Lower leg skin (tissue), 3 donors: ENCODE data around the gene WDR18.

ENCODE experiments used
- CTCF ChIP-seq, 3 donors: fragments of 450-650 bp; IDR thresholded peaks; one replicate each; pipeline ENCODE4 v1.5.1; 2016; ENCODE audit warnings: antibody characterized with exemption in 3 of 3, mild to moderate bottlenecking in 3 of 3, moderate library complexity in 2 of 3
- POLR2A ChIP-seq, 2 donors: fragments of 450-650 bp; IDR thresholded peaks; one replicate each; pipeline ENCODE4 v1.6.1; 2016 to 2017; ENCODE audit warnings: antibody characterized with exemption in 2 of 2, mild to moderate bottlenecking in 1 of 2, moderate library complexity in 1 of 2

GRCh38 chr19:977058-977464, 7.1 kb upstream of the WDR18 start:
- TF ChIP-seq CTCF (IDR thresholded peaks at IDR 0.05) (no peak), POLR2A (IDR thresholded peaks at IDR 0.05) (no peak)
